ENCODE data around the gene NCKAP1.

The NCKAP1 gene

DNA sequence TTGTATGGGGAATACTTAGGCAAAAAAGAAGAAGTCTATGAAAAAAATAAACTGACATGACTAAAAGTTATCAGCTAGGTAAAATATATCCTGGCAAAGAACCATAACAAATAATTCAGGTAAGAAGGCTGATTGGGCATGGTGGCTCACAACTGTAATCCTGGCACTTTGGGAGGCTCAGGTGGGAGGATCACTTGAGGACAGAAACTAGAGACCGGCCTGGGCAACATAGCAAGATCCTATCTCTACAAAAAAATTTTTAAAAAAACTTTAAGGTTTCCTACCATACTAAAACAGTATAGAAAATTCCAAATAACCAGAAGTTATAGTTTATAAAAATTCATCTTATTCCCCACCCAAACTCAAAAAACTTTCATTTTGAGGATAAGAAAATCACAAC is 10.8 kb downstream of the NCKAP1 start:
- Histone ChIP-seq H3K36me3 (ENCODE audit: control insufficient read depth, insufficient read depth, low read length) (no peaks in the 10 kb centered on the region), H3K4me3 (replicated peaks; ENCODE audit: low read depth, low read length) (no peak overlapping the region), H3K27me3 (replicated peaks; ENCODE audit: control insufficient read depth, insufficient read depth, low read length) (no peaks in the 10 kb centered on the region)
- TF ChIP-seq, protein P1, sequence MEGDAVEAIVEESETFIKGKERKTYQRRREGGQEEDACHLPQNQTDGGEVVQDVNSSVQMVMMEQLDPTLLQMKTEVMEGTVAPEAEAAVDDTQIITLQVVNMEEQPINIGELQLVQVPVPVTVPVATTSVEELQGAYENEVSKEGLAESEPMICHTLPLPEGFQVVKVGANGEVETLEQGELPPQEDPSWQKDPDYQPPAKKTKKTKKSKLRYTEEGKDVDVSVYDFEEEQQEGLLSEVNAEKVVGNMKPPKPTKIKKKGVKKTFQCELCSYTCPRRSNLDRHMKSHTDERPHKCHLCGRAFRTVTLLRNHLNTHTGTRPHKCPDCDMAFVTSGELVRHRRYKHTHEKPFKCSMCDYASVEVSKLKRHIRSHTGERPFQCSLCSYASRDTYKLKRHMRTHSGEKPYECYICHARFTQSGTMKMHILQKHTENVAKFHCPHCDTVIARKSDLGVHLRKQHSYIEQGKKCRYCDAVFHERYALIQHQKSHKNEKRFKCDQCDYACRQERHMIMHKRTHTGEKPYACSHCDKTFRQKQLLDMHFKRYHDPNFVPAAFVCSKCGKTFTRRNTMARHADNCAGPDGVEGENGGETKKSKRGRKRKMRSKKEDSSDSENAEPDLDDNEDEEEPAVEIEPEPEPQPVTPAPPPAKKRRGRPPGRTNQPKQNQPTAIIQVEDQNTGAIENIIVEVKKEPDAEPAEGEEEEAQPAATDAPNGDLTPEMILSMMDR (IDR thresholded peaks at IDR 0.05; ENCODE audit: insufficient read depth, low read length, poor library complexity, severe bottlenecking) = no peak
- no peak for DNase-seq (ENCODE audit: extremely low read depth, insufficient read length)

DNA sequence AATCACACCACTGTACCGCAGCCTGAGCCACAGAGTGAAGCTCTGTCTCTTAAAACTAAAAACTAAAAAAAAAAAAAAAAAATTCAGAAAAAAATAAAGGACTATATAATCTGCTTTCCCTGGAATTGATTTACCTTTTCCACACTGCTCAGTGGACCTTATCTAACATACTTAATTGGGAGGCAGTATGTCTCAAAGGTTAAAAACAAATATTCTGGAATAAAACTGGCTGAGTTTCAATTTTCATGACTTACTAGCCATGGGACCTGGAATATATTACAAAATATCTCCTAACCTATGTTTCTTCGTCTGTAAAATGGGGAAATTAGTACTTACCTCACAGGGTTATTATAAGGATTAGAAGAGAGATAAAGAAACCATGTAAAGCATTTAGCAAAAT is 11.8 kb downstream of the NCKAP1 start:
- H3K36me3 ChIP-seq (ENCODE audit: control insufficient read depth, insufficient read depth, low read length) = no peaks in the 10 kb centered on the region
- no peaks in the 10 kb centered on the region for H3K27me3 ChIP-seq (replicated peaks; ENCODE audit: control insufficient read depth, insufficient read depth, low read length)
- no peak for DNase-seq (ENCODE audit: extremely low read depth, insufficient read length)
- no peak overlapping the region for H3K4me3 ChIP-seq (replicated peaks; ENCODE audit: low read depth, low read length)
- TF ChIP-seq, protein P1 (IDR thresholded peaks at IDR 0.05; ENCODE audit: insufficient read depth, low read length, poor library complexity, severe bottlenecking) = no peak

DNA sequence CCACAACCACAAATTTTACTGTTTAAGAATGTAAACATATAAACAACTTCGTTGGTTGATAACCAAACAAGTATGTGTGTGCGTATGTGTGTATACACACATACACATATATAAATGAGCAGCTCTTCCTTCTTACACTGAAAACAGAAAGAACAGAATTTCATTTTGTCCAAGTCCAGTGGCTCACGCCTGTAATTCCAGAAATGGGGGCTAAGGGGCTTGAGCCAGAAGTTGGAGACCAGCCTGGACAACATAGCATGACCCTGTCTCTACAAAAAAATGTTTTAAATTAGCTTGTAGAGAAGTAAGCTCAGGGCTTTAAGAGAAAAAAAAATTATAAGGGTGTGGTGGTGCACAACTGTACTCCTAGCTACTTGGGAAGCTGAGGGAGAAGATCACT is 12.3 kb downstream of the NCKAP1 start:
- no peak for DNase-seq (ENCODE audit: extremely low read depth, insufficient read length)
- Histone ChIP-seq H3K27me3 (replicated peaks; ENCODE audit: control insufficient read depth, insufficient read depth, low read length) (no peaks in the 10 kb centered on the region), H3K36me3 (ENCODE audit: control insufficient read depth, insufficient read depth, low read length) (no peaks in the 10 kb centered on the region), H3K4me3 (replicated peaks; ENCODE audit: low read depth, low read length) (no peak overlapping the region)
- TF ChIP-seq, protein P1 (IDR thresholded peaks at IDR 0.05; ENCODE audit: insufficient read depth, low read length, poor library complexity, severe bottlenecking) = no peak

DNA sequence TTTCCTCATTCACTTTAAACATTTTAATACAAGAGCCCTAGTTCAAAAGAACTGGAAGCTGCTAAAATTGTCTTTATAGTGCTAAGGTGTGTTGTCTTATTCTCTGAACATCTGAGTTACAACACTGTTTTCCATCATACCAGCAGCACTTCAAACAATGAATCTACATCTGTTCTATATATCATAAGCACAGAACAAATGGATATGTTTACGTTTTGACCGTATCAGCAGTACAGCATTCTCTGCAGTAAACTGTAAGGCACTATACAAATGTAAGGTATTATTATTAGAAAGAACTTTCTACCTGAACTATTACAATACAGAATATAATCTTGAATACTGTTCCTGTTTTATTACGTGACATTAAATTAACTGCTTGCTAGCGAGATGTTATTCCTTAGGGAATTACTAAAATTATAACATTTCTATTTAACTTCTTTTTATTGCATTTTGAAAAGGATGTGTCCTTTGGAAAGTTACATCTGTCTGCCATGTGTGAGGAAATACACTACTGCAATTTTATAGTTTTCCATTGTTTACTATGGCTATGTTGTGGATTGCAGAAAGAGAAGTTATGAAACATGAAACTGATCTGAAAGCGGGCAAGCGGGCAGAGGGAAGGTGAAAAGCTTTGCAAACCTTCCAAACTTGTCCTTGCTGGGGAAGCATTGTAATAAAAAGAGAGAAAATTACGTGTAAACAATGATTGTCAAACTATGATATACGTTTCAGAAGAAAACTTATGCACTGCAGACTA is 13.7 kb downstream of the NCKAP1 start:
- no peak for DNase-seq (ENCODE audit: extremely low read depth, insufficient read length)
- TF ChIP-seq, protein P1 (IDR thresholded peaks at IDR 0.05; ENCODE audit: insufficient read depth, low read length, poor library complexity, severe bottlenecking) = no peak
- Histone ChIP-seq H3K4me3 (replicated peaks; ENCODE audit: low read depth, low read length) (no peak overlapping the region), H3K36me3 (ENCODE audit: control insufficient read depth, insufficient read depth, low read length) (no peaks in the 10 kb centered on the region), H3K27me3 (replicated peaks; ENCODE audit: control insufficient read depth, insufficient read depth, low read length) (no peaks in the 10 kb centered on the region)

DNA sequence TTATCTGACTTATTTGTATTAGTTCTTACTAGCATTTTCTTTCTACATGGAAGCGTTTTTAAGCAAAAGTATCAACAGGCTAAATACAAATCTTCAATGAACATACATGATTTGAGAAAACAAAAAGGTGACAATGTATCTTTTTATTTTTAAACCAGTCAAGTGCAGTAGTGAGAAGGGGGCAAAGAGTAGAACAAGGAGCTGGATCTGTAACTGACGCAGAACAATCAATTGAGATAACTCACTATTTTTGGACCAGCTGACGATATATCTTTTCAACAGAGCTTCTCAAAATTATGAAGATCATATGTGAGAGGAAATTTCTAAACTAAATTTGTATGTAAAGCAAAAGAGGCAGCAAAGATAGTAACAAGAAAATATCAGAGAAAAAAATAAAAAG is 15.5 kb downstream of the NCKAP1 start:
- Histone ChIP-seq H3K36me3 (ENCODE audit: control insufficient read depth, insufficient read depth, low read length) (no peaks in the 10 kb centered on the region), H3K27me3 (replicated peaks; ENCODE audit: control insufficient read depth, insufficient read depth, low read length) (no peaks in the 10 kb centered on the region), H3K4me3 (replicated peaks; ENCODE audit: low read depth, low read length) (no peak overlapping the region)
- TF ChIP-seq, protein P1 (IDR thresholded peaks at IDR 0.05; ENCODE audit: insufficient read depth, low read length, poor library complexity, severe bottlenecking) = no peak
- no peak for DNase-seq (ENCODE audit: extremely low read depth, insufficient read length)

DNA sequence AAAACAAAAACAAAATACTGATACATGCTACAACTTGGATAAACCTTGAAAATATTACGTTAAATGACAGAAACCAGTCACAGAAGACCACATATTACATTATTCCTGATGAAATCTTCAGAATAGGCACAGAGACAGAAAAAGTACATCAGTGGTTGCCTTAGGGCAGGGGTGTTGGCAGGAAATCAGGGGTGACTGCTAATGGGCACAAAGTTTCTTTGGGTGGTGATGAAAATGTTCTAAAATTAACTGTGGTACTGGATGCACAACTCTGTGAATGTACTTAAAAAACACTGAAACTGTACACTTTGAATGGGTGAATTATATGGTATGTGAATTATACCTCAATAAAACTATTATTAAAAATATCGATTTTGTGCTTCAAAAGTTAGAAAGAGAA is 16.6 kb downstream of the NCKAP1 start:
- Histone ChIP-seq H3K4me3 (replicated peaks; ENCODE audit: low read depth, low read length) (no peak overlapping the region), H3K36me3 (ENCODE audit: control insufficient read depth, insufficient read depth, low read length) (no peaks in the 10 kb centered on the region), H3K27me3 (replicated peaks; ENCODE audit: control insufficient read depth, insufficient read depth, low read length) (no peaks in the 10 kb centered on the region)
- DNase-seq (ENCODE audit: extremely low read depth, insufficient read length) = no peak
- TF ChIP-seq, protein P1 (IDR thresholded peaks at IDR 0.05; ENCODE audit: insufficient read depth, low read length, poor library complexity, severe bottlenecking) = no peak
